ENCODE data around the gene ZNF407.
"Not testable (repeated sequence)": the region's sequence is repeated elsewhere in the genome, so short reads cannot be mapped to it uniquely, and the experiment has no call there.

ZNF407 gene

GRCh38 chr18:75073654-75074053, 476.0 kb downstream of the ZNF407 start:
- DNase-seq (ENCODE audit: low read depth), result no peak

DNA sequence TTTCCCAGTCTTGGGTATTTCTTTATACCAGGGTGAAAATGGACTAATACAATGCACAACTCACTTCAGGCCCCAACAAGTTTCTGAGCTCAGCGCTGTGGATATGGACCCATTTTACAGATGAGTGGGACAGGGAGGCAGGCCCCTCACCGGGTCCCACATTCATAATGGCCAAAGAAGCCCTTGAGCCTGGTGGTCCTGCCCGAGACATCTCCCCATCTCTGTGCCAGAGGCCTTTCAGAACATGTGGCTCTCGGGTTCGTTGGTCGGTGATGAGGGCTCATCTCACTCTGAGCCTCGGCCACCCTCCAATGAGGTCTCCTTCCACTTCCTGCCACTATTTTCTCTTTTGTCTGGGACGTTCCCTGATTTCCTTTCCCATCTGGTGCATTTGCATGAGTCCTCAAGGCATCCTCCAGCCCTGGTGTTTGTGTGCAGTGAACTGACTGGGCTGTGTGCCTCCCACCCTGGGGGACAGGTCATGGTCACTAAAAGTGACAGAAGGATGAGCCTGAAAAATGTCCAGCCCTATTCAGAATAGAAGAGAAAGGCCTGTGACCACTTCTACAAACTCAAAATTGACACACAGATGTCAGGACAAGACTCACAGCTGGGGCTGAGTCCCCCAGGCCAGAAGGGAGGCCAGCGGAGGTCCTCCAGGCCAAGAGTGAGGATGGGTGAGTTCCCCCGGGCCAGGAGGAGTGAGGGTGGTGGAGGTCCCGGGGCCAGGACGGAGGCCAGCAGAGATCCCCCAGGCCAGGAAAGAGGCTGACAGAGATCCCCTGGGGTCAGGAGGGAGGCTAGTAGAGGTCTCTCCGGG, 476.7 kb downstream of the ZNF407 start:
- DNase-seq (ENCODE audit: low read depth), result no peak

DNA sequence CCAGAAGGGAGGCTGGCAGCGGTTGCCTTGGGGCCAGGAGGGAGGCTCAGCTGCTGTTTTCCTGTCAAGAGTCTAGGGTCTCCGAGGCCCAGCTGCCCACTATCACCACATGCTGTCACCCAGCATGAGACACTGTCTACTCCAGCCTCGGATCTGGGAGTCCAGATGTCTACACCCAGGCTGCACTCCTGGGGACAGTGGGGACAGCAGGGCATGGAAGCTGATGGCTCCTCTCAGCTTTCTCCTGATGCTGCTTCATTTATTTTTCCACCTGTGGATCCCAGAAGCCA, 477.3 kb downstream of the ZNF407 start:
- DNase-seq (ENCODE audit: low read depth), result no peak

- DNase-seq (ENCODE audit: low read depth), result no peak
These were observed 477.8 kb downstream of the ZNF407 start for GRCh38 chr18:75075429-75075841.

DNA sequence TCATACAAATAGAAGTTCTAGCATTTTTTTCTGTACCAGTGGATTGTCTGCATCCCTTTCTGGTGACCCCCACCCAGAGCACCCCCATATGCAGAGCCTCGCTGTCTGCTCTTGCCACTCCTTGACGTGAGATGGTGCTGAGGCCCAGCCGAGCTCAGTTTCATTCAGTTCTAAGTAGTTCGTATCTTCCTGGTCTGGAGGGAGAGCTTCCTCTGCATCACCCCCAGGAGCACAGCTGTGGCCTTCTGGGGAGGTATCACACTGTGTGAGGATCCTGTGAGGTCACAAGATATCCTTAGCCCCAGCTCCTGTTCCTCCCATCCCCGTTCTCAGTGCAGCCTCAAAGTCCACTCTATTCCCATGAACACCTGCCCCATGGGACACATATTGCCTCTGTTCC, 478.6 kb downstream of the ZNF407 start:
- no peak for DNase-seq (ENCODE audit: low read depth)

GRCh38 chr18:75081486-75081885, 483.8 kb downstream of the ZNF407 start:
- no peak for DNase-seq (ENCODE audit: low read depth)

- DNase-seq (ENCODE audit: low read depth), result no peak
These were observed 485.5 kb downstream of the ZNF407 start for GRCh38 chr18:75083131-75083530.

DNA sequence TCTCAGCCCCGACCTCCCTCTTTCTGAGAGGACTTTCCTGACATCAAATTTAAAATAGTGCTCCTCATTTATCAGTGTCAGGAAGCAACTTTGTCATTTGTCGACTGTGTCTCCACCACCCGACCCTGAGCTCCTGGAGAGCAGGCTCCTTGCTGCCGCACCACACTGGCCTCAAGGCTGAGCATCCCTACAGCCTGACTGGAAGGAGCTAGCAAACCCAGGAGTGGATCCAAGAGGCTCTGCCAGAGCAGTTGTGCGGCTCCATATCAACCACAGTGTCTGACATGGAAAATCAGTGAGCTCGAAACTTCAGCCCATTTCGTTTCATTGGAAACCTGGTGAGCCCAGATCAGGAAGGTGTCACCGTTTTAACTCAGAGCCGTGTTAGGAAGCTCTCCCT, 486.1 kb downstream of the ZNF407 start:
- no peak for DNase-seq (ENCODE audit: low read depth)

DNA sequence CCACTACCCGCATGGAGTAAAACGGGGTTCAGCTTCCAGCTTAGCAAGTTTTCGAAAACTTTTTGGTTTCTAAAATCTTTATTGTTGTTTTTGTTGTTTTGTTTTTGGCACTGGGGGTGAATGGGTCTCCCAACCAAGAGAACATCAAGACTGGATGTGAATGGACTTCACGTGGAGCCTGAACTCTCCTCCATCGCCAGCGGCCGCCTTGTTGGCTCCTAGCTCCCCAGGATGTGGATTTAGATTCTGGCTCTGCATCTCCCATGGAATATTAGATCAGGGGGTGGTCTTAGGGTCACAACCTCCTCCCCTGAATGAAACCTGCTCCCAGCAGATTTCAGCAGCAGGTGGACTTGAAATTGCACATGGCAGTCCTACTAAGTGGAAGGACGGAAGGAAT, 488.0 kb downstream of the ZNF407 start:
- DNase-seq (ENCODE audit: low read depth), result not testable (repeated sequence)

GRCh38 chr18:75086494-75087034, 488.9 kb downstream of the ZNF407 start:
- DNase-seq (ENCODE audit: low read depth), result no peak

DNA sequence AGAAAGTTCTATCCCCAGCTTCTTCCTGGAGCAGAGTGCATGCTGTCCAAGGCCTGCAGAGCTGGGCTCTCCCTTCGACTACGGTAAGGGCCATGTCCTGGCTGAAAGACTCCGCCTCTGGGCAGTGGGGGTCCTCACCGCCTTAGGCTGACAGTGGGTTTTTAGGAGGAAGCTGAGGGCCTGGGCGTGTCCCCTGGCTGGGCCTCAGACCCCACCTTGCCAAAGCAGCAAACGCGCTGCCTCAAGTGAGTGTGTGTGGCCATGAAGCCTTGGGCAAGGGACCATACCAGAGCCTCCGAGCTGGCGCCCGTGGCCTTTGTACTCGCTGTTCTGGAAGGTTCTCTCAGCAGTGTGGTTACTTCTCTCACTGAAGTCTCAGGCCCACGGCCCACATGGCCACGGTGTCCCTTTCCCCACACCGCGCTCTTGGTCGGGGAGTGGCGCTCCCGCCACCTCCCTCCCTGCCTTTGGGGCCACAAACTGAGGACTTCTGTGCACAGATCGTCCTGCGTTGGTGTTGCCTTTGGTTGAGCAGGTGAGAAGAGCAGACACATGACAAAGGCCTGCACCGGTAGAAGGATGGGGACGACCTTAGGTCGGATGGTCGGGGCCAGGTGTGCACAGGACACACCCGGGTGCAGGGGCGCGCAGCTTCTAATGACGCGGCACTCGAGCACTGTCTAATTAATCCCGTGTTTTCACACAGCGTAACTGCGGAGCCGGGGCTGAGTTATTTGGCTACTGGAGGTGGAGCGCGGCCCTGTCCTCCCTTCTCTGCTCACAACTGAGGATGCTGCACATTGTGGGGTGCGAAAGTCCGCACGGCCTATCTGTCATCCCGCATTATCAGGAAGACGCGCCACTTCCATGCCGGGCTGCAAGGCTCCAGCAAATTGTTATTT, 489.7 kb downstream of the ZNF407 start:
- DNase-seq (ENCODE audit: low read depth), result no peak

- DNase-seq (ENCODE audit: low read depth), result no peak
These were observed 490.4 kb downstream of the ZNF407 start for GRCh38 chr18:75088021-75088506.

- DNase-seq (ENCODE audit: low read depth), result no peak
These were observed 491.0 kb downstream of the ZNF407 start for GRCh38 chr18:75088622-75089211.

GRCh38 chr18:75089748-75090327, 492.2 kb downstream of the ZNF407 start:
- DNase-seq (ENCODE audit: low read depth), result no peak

GRCh38 chr18:75090336-75090735, 492.7 kb downstream of the ZNF407 start:
- DNase-seq (ENCODE audit: low read depth), result no peak

- DNase-seq (ENCODE audit: low read depth), result no peak
These were observed 500.0 kb downstream of the ZNF407 start for GRCh38 chr18:75097491-75098225.

GRCh38 chr18:75100832-75101630, 503.4 kb downstream of the ZNF407 start:
- no peak for DNase-seq (ENCODE audit: low read depth)

DNA sequence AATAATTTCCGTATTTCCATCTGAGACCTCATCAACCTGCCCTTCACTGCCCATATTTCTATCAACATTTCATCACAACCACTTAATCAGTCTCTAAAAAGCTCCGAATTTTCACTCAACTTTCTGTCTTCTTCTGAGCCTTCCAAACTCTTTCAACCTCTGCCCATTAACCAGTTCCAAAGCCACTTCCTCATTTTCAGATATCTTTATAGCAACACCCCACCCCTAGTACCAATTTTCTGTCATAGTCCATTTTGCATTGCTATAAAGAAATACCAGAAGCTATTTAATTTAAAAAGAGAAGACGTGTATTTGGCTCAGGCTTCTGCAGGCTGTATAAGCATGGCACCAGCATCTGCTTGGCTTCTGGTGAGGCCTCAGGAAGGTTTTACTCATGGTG, 504.2 kb downstream of the ZNF407 start:
- no peak for DNase-seq (ENCODE audit: low read depth)

DNA sequence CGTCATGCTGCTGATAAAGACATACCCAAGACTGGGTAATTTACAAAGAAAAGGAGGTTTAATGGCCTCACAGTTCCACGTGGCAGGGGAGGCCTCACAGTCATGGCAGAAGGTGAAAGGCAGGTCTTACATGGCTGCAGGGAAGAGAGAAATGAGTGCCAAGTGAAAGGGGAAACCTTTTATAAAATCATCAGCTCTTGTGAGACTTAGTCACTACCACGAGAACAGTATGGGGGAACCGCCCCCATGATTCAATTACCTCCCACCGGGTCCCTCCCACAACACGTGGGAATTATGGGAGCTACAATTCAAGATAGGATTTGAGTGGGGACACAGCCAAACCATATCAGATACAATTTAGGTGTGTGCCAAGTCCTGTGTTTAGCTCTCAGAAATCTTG, 506.4 kb downstream of the ZNF407 start:
- not testable (repeated sequence) for DNase-seq (ENCODE audit: low read depth)

GRCh38 chr18:75104483-75104882, 506.8 kb downstream of the ZNF407 start:
- DNase-seq (ENCODE audit: low read depth), result no peak
